Body of pancreas (tissue), 4 donors: ENCODE results near the gene GNMT.

Experiments used
- CTCF ChIP-seq, 7 experiments: fragments of 450-650 bp in 4 of 7; fragments of 200-600 bp in 3 of 7; sonication (generic) in 3 of 7; IDR thresholded peaks; one replicate each; pipeline ENCODE4 v1.5.1; 2016 to 2019; ENCODE audit warnings: antibody characterized with exemption in 7 of 7
- POLR2A ChIP-seq, 3 donors: fragments of 450-650 bp; IDR thresholded peaks; one replicate each; pipeline ENCODE4 v1.6.1; 2016; ENCODE audit warnings: antibody characterized with exemption in 3 of 3, mild to moderate bottlenecking in 2 of 3

GRCh38 chr6:43005844-43006243 is 45.3 kb downstream of the GNMT start:
- TF ChIP-seq CTCF (IDR thresholded peaks at IDR 0.05) (no peak), POLR2A (IDR thresholded peaks at IDR 0.05) (no peak)
